AG04450 (cell line): ENCODE measurements around the gene FBXO47. TPM values are rescaled to one million over a fixed set of nuclear protein-coding genes. Genes with fewer than 3 reads are reported as not detected.

Source experiments
- CTCF ChIA-PET: fragments of 300-600, 350-600 bp; formaldehyde crosslinking; extraction: SDS; loops from one replicate; lab custom pipeline; 2022; ENCODE audit warnings: antibody characterized with exemption, inconsistent platforms; lab: Charles Lee
- POLR2A ChIA-PET: fragments of 350-600 bp; formaldehyde crosslinking; extraction: SDS; loops from one replicate; lab custom pipeline; 2021; ENCODE audit warnings: antibody characterized with exemption, inconsistent platforms; lab: Yijun Ruan, JAX
- DNase-seq: peaks from one replicate; pipeline ENCODE4 v3.0.0-alpha.2; 2011; ENCODE audit warnings: low read depth, low spot score
- H3K27ac ChIP-seq: one replicate; pipeline ENCODE4 v1.5.1; 2012; ENCODE audit warnings: low read depth, low read length, control low read depth
- H3K27me3 ChIP-seq: one replicate; pipeline ENCODE4 v1.6.0; 2012; ENCODE audit warnings: low read length; ENCODE audit not compliant: control insufficient read depth, insufficient read depth
- H3K4me3 ChIP-seq: 2 replicates; pipeline ENCODE4 v1.5.1; 2011; ENCODE audit warnings: mild to moderate bottlenecking, low read depth, low read length, control low read depth
- H3K9me3 ChIP-seq: 2 replicates; pipeline ENCODE4 v1.5.1; 2012; ENCODE audit warnings: low read length; ENCODE audit not compliant: control insufficient read depth, insufficient read depth
- CTCF ChIP-seq: IDR thresholded peaks from 2 replicates; pipeline ENCODE4 v1.5.1; 2011; ENCODE audit warnings: low read depth, low read length, control low read depth, inconsistent platforms
- polyA plus RNA-seq: library from polyadenylated mRNA; depleted of rRNA; stranded (reverse); fragments of >200 nt; gene quantifications from 2 replicates; pipeline ENCODE4 v1.2.3, GENCODE V29; 2011

Gene FBXO47
- polyA plus RNA-seq, 1 experiment = not detected

GRCh38 chr17:39014044-39014794 is 47.0 kb upstream of the FBXO47 start:
- no peaks in the 10 kb centered on the region; the same call in 1 of the 2 replicates for H3K9me3 ChIP-seq
- peaks cover 7% of the 10 kb centered on the region for H3K27me3 ChIP-seq
- no peak overlapping the region for H3K4me3 ChIP-seq
- no peak for TF ChIP-seq CTCF
- DNase-seq = peak; percentile 21
- ChIA-PET CTCF (interaction anchor here (0.9 to 2.7 kb wide), 2 partner anchors 32 to 139 kb away, joined by 3 to 8 read pairs; no protein-coding TSS in a partner anchor), POLR2A (interaction anchor here (0.5 kb wide), 1 partner anchor 1126 kb away, joined by 3 read pairs; the partner anchor contains the start of gene CASC3)
- no peak overlapping the region for H3K27ac ChIP-seq

GRCh38 chr17:39012725-39013124 is 45.5 kb upstream of the FBXO47 start:
- TF ChIP-seq CTCF = no peak
- H3K4me3 ChIP-seq = no peak overlapping the region
- DNase-seq = no peak
- H3K9me3 ChIP-seq = peaks cover 3% of the 10 kb centered on the region
- POLR2A ChIA-PET = no interaction called here
- CTCF ChIA-PET = interaction anchor here (2.7 kb wide), 1 partner anchor 30 kb away, joined by 8 read pairs; no protein-coding TSS in a partner anchor
- H3K27me3 ChIP-seq = peaks cover 17% of the 10 kb centered on the region
- no peak overlapping the region for H3K27ac ChIP-seq

GRCh38 chr17:39011907-39012468 is 44.8 kb upstream of the FBXO47 start:
- peaks cover 17% of the 10 kb centered on the region for H3K27me3 ChIP-seq
- H3K27ac ChIP-seq = no peak overlapping the region
- H3K4me3 ChIP-seq = no peak overlapping the region
- CTCF ChIA-PET = no interaction called here
- POLR2A ChIA-PET = no interaction called here
- H3K9me3 ChIP-seq = peaks cover 3% of the 10 kb centered on the region
- TF ChIP-seq CTCF = no peak
- no peak for DNase-seq

- no peak for TF ChIP-seq CTCF
- Histone ChIP-seq H3K4me3 (no peak overlapping the region), H3K27ac (no peak overlapping the region), H3K27me3 (peaks cover 22% of the 10 kb centered on the region), H3K9me3 (peaks cover 3% of the 10 kb centered on the region; the same call in 1 of the 2 replicates)
- no peak for DNase-seq
- ChIA-PET CTCF (interaction anchor here (1.3 kb wide), 1 partner anchor 26 kb away, joined by 4 read pairs; no protein-coding TSS in a partner anchor), POLR2A (interaction anchor here (0.6 kb wide), 1 partner anchor 190 kb away, joined by 10 read pairs; the partner anchor contains the start of gene RPL19)
These were observed 42.4 kb upstream of the FBXO47 start for GRCh38 chr17:39009581-39010001.
